Body of pancreas (tissue), 4 donors: ENCODE data around the gene ACIN1.

Experiments used
- POLR2A ChIP-seq, 3 donors: fragments of 450-650 bp; IDR thresholded peaks; one replicate each; pipeline ENCODE4 v1.6.1; 2016; ENCODE audit warnings: antibody characterized with exemption in 3 of 3, mild to moderate bottlenecking in 2 of 3
- TF ChIP-seq, protein P1 (sequence below), 7 experiments: fragments of 450-650 bp in 4 of 7; fragments of 200-600 bp in 3 of 7; sonication (generic) in 3 of 7; IDR thresholded peaks; one replicate each; pipeline ENCODE4 v1.5.1; 2016 to 2019; ENCODE audit warnings: antibody characterized with exemption in 7 of 7

DNA sequence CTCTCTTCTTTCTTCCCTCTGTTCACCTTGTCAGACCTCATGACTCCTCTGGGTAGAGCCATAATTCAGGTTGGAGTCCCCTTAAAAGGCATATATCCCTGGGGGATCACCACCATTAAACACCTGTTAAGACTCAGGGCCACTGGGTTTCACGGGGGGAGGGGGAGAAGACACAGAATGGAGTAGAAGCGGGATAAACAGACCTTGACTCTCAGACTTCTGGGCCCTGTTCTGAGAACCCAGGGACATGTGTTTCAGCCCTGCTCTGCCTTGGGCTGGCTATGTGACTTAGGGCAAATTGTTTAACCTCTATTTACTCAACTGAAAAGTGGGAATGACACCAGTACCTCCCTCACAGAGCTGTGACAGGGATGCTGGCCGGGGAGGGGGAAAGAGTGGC lies 42.3 kb downstream of the ACIN1 start:
- TF ChIP-seq, protein P1, sequence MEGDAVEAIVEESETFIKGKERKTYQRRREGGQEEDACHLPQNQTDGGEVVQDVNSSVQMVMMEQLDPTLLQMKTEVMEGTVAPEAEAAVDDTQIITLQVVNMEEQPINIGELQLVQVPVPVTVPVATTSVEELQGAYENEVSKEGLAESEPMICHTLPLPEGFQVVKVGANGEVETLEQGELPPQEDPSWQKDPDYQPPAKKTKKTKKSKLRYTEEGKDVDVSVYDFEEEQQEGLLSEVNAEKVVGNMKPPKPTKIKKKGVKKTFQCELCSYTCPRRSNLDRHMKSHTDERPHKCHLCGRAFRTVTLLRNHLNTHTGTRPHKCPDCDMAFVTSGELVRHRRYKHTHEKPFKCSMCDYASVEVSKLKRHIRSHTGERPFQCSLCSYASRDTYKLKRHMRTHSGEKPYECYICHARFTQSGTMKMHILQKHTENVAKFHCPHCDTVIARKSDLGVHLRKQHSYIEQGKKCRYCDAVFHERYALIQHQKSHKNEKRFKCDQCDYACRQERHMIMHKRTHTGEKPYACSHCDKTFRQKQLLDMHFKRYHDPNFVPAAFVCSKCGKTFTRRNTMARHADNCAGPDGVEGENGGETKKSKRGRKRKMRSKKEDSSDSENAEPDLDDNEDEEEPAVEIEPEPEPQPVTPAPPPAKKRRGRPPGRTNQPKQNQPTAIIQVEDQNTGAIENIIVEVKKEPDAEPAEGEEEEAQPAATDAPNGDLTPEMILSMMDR (IDR thresholded peaks at IDR 0.05): no peak
- no peak for TF ChIP-seq POLR2A (IDR thresholded peaks at IDR 0.05)
